WERI-Rb-1 (cell line): ENCODE results near the gene EMILIN2.
"Not testable (repeated sequence)": the region's sequence is repeated elsewhere in the genome, so short reads cannot be mapped to it uniquely, and the experiment has no call there.

Experiments used
- DNase-seq: peaks from one replicate; pipeline ENCODE4 v3.0.0-alpha.2; 2020
- H3K27ac ChIP-seq: fragments of 250-450 bp; sonication (Bioruptor Pico); 2 replicates; pipeline ENCODE4 v1.5.1; 2020; ENCODE audit warnings: mild to moderate bottlenecking, moderate library complexity
- H3K27me3 ChIP-seq: fragments of 250-450 bp; sonication (Bioruptor Pico); 2 replicates; pipeline ENCODE4 v1.5.1; 2021; ENCODE audit warnings: mild to moderate bottlenecking, low read depth, moderate library complexity; ENCODE audit not compliant: insufficient read depth, severe bottlenecking
- H3K36me3 ChIP-seq: fragments of 250-450 bp; sonication (Bioruptor Pico); 2 replicates; pipeline ENCODE4 v1.5.1; 2020; ENCODE audit warnings: mild to moderate bottlenecking, moderate library complexity
- H3K4me3 ChIP-seq: 2 replicates; pipeline ENCODE4 v1.5.1; 2011; ENCODE audit warnings: low read depth, mild to moderate bottlenecking, control low read depth, low read length
- H3K9me3 ChIP-seq: fragments of 250-450 bp; sonication (Bioruptor Pico); 2 replicates; pipeline ENCODE4 v1.5.1; 2021; ENCODE audit warnings: mild to moderate bottlenecking, moderate library complexity; ENCODE audit not compliant: severe bottlenecking
- CTCF ChIP-seq: IDR thresholded peaks from 2 replicates; pipeline ENCODE4 v1.5.1; 2011; ENCODE audit warnings: low read depth, mild to moderate bottlenecking, control low read depth, inconsistent platforms, low read length

The EMILIN2 gene

GRCh38 chr18:2853926-2854664 lies 7.3 kb downstream of the EMILIN2 start:
- no peaks in the 10 kb centered on the region for H3K27me3 ChIP-seq
- no peaks in the 10 kb centered on the region for H3K36me3 ChIP-seq
- peak; percentile 84 for DNase-seq
- no peaks in the 10 kb centered on the region for H3K9me3 ChIP-seq
- no peak overlapping the region for H3K27ac ChIP-seq
- no peak overlapping the region for H3K4me3 ChIP-seq
- TF ChIP-seq CTCF = no peak

- Histone ChIP-seq H3K4me3 (no peak overlapping the region), H3K27me3 (no peaks in the 10 kb centered on the region), H3K36me3 (no peaks in the 10 kb centered on the region), H3K9me3 (peaks cover 3% of the 10 kb centered on the region), H3K27ac (no peak overlapping the region)
- no peak for DNase-seq
- TF ChIP-seq CTCF = no peak
These were observed 8.1 kb downstream of the EMILIN2 start for GRCh38 chr18:2854875-2855274.

- Histone ChIP-seq H3K4me3 (no peak overlapping the region), H3K9me3 (peaks cover 9% of the 10 kb centered on the region), H3K36me3 (no peaks in the 10 kb centered on the region), H3K27ac (no peak overlapping the region), H3K27me3 (no peaks in the 10 kb centered on the region)
- no peak for TF ChIP-seq CTCF
- no peak for DNase-seq
These were observed 8.9 kb downstream of the EMILIN2 start for GRCh38 chr18:2855560-2856350.

- H3K36me3 ChIP-seq = no peaks in the 10 kb centered on the region
- H3K27me3 ChIP-seq = no peaks in the 10 kb centered on the region
- TF ChIP-seq CTCF = no peak
- no peak for DNase-seq
- H3K27ac ChIP-seq = no peak overlapping the region
- no peak overlapping the region for H3K4me3 ChIP-seq
- H3K9me3 ChIP-seq = peaks cover 9% of the 10 kb centered on the region
These were observed 9.9 kb downstream of the EMILIN2 start for GRCh38 chr18:2856547-2857170.

- DNase-seq = no peak
These were observed 10.8 kb downstream of the EMILIN2 start for GRCh38 chr18:2857491-2858131.

GRCh38 chr18:2860397-2860796 lies 13.6 kb downstream of the EMILIN2 start:
- H3K27ac ChIP-seq, H3K36me3 ChIP-seq, H3K4me3 ChIP-seq, DNase-seq, H3K27me3 ChIP-seq, H3K9me3 ChIP-seq: not testable (repeated sequence)

More at GRCh38 chr18:2857491-2858131, 10.8 kb downstream of the EMILIN2 start:
- no peak overlapping the region for H3K4me3 ChIP-seq
- H3K9me3 ChIP-seq = peaks cover 9% of the 10 kb centered on the region
- H3K27me3 ChIP-seq = no peaks in the 10 kb centered on the region
- H3K27ac ChIP-seq = no peak overlapping the region
- no peaks in the 10 kb centered on the region for H3K36me3 ChIP-seq
- no peak for TF ChIP-seq CTCF

GRCh38 chr18:2863997-2864396 lies 17.2 kb downstream of the EMILIN2 start:
- not testable (repeated sequence) for H3K9me3 ChIP-seq, H3K36me3 ChIP-seq, H3K27me3 ChIP-seq, H3K4me3 ChIP-seq, H3K27ac ChIP-seq, DNase-seq

- not testable (repeated sequence) for H3K27ac ChIP-seq, H3K27me3 ChIP-seq, H3K36me3 ChIP-seq, H3K4me3 ChIP-seq, H3K9me3 ChIP-seq, DNase-seq
These were observed 19.7 kb downstream of the EMILIN2 start for GRCh38 chr18:2866465-2866864.
